Karpas-422 (cell line): ENCODE results near the gene TUNAR. TPM values are rescaled to one million over a fixed set of nuclear protein-coding genes. Genes with fewer than 3 reads are reported as not detected.

Experiments
- DNase-seq: peaks from one replicate; pipeline ENCODE4 v3.0.0-alpha.2; 2015
- H2AFZ ChIP-seq: fragments of 200-600 bp; sonication (generic); 2 replicates; pipeline ENCODE4 v1.6.1; 2014; ENCODE audit warnings: antibody characterized with exemption, low read length, mixed read lengths
- H3K27ac ChIP-seq: fragments of 200-600 bp; sonication (generic); 2 replicates; pipeline ENCODE4 v1.5.1; 2014; ENCODE audit warnings: mild to moderate bottlenecking, low read length, moderate library complexity
- H3K27me3 ChIP-seq: fragments of 200-600 bp; sonication (generic); 2 replicates; pipeline ENCODE4 v1.6.1; 2014; ENCODE audit warnings: low read length, mixed read lengths
- H3K36me3 ChIP-seq: fragments of 200-600 bp; sonication (generic); 2 replicates; pipeline ENCODE4 v1.6.1; 2014; ENCODE audit warnings: low read length, mixed read lengths; ENCODE audit not compliant: insufficient read depth
- H3K4me1 ChIP-seq: fragments of 200-600 bp; sonication (generic); 2 replicates; pipeline ENCODE4 v1.6.1; 2014; ENCODE audit warnings: mild to moderate bottlenecking, low read length, mixed read lengths
- H3K4me2 ChIP-seq: fragments of 200-600 bp; sonication (generic); 2 replicates; pipeline ENCODE4 v1.6.1; 2014; ENCODE audit warnings: low read length, low read depth, mild to moderate bottlenecking; ENCODE audit not compliant: poor library complexity, severe bottlenecking
- H3K4me3 ChIP-seq: fragments of 200-600 bp; sonication (generic); 2 replicates; pipeline ENCODE4 v1.5.1; 2014; ENCODE audit warnings: mild to moderate bottlenecking, antibody characterized with exemption, low read length, mixed read lengths
- H3K79me2 ChIP-seq: fragments of 200-600 bp; sonication (generic); 2 replicates; pipeline ENCODE4 v1.6.1; 2014; ENCODE audit warnings: mild to moderate bottlenecking, low read length, mixed read lengths
- H3K9ac ChIP-seq: fragments of 200-600 bp; sonication (generic); 2 replicates; pipeline ENCODE4 v1.6.0; 2014; ENCODE audit warnings: low read length
- H3K9me2 ChIP-seq: fragments of 200-600 bp; sonication (generic), shearing (Covaris generic); replicated peaks from 2 replicates; pipeline ENCODE4 v1.6.0; 2014; ENCODE audit warnings: mild to moderate bottlenecking, low read length, moderate library complexity; ENCODE audit not compliant: insufficient read depth
- H3K9me3 ChIP-seq: fragments of 300-700, 200-600 bp; sonication (generic); 2 replicates; pipeline ENCODE4 v1.6.1; 2014; ENCODE audit warnings: low read length, mixed read lengths
- H4K20me1 ChIP-seq: fragments of 200-600 bp; sonication (generic); 2 replicates; pipeline ENCODE4 v1.6.1; 2014; ENCODE audit warnings: mild to moderate bottlenecking, antibody characterized with exemption, low read length, low read depth; ENCODE audit not compliant: insufficient read depth
- total RNA-seq: library from RNA; depleted of rRNA; stranded (reverse); fragments of >200 nt; shearing (Covaris generic); gene quantifications from 2 replicates; pipeline ENCODE4 v1.2.3, GENCODE V29; 2014; ENCODE audit warnings: low replicate concordance

Gene TUNAR
- total RNA-seq, 1 experiment from 2014 or later, result not detected

DNA sequence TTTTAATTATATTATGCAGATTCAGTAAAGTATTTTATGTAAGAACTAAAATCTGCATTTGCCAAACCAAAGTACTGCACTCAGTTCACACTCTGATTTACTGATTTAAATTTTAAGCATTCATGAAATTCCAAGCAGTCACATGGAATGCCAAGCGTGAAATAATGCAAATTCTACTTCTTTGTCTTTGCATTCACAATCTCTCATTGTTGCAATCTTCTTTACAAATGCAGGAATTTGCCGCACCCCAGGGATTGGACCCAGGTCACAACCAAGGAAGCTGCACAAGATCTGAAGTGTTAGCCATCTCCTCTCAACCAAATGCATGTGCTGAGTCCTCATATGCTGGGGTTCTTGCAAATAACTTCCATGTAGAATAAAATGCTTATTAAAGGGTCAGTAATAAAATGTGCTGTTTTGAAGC is 71.9 kb downstream of the TUNAR start:
- Histone ChIP-seq H3K9ac (no peak overlapping the region), H2AFZ (no peak overlapping the region), H3K9me2 (no peaks in the 10 kb centered on the region), H3K4me3 (no peak overlapping the region), H3K27ac (no peak overlapping the region), H3K4me1 (no peaks in the 10 kb centered on the region), H3K9me3 (no peaks in the 10 kb centered on the region), H4K20me1 (no peaks in the 10 kb centered on the region), H3K79me2 (no peaks in the 10 kb centered on the region), H3K4me2 (no peak overlapping the region), H3K36me3 (no peaks in the 10 kb centered on the region), H3K27me3 (no peaks in the 10 kb centered on the region)
- DNase-seq, result no peak

DNA sequence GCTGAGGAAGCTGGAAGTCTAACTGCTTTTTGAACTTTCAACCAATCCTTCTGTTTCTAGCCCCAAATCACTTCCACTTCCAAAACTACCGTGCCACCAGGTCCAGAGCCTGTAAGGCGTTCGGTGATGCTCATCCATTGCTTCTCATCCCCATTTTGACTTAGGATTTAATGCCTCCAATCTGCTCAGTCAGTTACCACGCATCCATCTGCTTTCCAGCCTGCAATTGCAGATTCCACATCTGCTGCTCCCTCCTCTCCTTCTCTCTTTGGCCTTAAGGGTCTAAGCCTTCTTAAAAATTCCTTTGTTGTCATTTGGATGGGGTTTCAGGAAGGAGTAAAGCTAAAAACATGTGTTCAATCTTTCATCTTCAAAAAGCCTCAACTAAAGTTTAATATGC is 74.7 kb downstream of the TUNAR start:
- Histone ChIP-seq H3K4me2 (no peak overlapping the region), H3K9me3 (no peaks in the 10 kb centered on the region), H3K79me2 (no peaks in the 10 kb centered on the region), H3K9ac (no peak overlapping the region), H3K4me1 (no peaks in the 10 kb centered on the region), H3K27ac (no peak overlapping the region), H3K27me3 (no peaks in the 10 kb centered on the region), H2AFZ (no peak overlapping the region), H3K4me3 (no peak overlapping the region), H3K36me3 (no peaks in the 10 kb centered on the region), H4K20me1 (no peaks in the 10 kb centered on the region), H3K9me2 (no peaks in the 10 kb centered on the region)
- no peak for DNase-seq

DNA sequence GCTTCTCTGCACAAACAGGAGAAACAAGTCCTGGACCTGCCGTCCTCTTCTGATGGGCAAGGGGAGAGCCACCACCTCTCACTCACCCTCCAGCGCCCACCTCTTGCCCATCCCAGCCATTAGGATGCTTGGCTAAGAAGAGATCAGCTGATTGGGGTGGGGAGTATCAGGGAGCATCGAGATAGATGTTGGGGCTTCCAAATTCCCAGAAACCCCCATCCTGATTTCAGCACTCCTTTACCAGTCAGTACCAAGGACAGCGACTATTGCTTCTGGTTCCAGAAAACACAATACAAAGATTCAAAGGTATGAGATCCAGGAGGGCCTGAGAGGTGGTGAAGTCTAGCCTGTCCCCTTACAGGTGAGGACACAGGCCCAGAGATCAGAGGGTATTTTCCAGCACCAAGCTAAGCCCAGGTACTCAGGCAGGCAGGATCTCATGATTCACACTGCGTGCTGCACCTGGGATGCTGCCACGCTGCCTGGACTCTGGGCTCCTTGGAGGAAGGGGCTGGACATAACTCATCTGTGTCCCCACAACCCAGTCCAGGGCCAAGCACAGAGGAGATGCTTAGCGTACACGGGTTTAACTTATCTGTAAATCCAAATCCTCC is 76.6 kb downstream of the TUNAR start:
- Histone ChIP-seq H3K9me2 (no peaks in the 10 kb centered on the region), H3K36me3 (no peaks in the 10 kb centered on the region), H3K79me2 (no peaks in the 10 kb centered on the region), H3K9ac (no peak overlapping the region), H4K20me1 (no peaks in the 10 kb centered on the region), H3K4me3 (no peak overlapping the region), H3K4me2 (no peak overlapping the region), H3K27ac (no peak overlapping the region), H3K4me1 (no peaks in the 10 kb centered on the region), H3K27me3 (no peaks in the 10 kb centered on the region), H3K9me3 (no peaks in the 10 kb centered on the region), H2AFZ (no peak overlapping the region)
- DNase-seq, result peak; percentile 63

DNA sequence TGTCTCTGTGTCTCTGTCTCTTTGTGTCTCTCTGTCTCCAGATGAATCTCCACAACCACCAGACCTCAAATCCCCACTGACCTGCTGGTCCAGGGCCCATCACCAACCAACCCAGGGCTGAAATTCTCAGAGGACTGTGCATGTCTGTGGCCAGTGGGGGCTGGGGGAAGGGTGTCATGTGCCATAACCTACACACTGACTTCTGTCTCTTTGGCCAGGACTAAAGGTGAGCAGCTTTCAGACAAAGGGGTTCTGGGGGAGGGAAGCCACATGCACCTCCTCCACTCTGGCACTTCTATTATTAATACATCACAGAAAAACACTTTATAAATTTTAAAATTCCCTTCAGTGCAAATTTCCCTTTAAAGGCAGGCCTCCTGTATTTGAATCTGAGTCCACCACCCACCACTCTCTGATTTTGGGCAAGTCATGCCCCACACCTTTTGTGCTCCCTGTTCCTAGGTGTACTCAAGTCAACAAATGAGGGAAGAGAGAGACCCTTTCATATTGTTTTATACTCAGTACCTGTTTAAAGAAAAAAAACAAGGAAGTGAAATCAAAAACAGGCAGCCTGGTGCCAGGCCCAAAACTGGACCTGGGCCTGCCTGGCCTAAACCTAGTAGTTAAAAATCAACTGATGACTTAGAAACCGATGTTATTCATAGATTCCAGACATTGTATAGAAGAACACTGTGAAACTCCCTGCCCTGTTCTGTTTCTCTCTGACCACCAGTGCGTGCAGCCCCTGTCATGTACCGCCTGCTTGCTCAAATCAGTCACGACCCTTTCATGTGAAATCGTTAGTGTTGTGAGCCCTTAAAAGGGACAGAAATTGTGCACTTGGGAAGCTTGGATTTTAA is 80.2 kb downstream of the TUNAR start:
- Histone ChIP-seq H3K4me3 (no peak overlapping the region), H3K9ac (no peak overlapping the region), H2AFZ (no peak overlapping the region), H3K27me3 (no peaks in the 10 kb centered on the region), H4K20me1 (no peaks in the 10 kb centered on the region), H3K9me3 (no peaks in the 10 kb centered on the region), H3K4me1 (no peaks in the 10 kb centered on the region), H3K79me2 (no peaks in the 10 kb centered on the region), H3K4me2 (no peak overlapping the region), H3K36me3 (no peaks in the 10 kb centered on the region), H3K9me2 (no peaks in the 10 kb centered on the region), H3K27ac (no peak overlapping the region)
- DNase-seq, result no peak

DNA sequence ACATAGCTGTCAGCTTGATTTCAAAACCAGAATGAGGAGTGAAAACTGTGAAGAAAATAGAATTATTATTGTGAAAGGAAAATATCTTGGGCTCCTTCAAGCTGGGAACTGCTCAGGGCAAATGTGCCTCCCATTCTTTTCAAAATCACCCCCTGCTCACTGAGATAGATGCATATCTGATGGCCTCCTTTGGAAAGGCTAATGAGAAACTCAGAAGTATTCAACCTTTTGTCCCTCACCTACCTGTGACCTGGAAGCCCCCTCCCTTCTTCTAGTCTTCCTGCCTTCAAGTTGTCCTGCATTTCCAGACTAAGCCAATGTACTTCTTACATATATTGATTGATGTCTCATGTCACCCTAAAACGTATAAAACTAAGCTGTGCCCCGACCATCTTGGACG is 81.5 kb downstream of the TUNAR start:
- H3K36me3 ChIP-seq, result no peaks in the 10 kb centered on the region
- DNase-seq, result no peak
- H3K4me3 ChIP-seq, result no peak overlapping the region
- no peaks in the 10 kb centered on the region for H3K9me2 ChIP-seq
- H3K9ac ChIP-seq, result no peak overlapping the region
- no peaks in the 10 kb centered on the region for H3K27me3 ChIP-seq
- no peak overlapping the region for H3K4me2 ChIP-seq
- H2AFZ ChIP-seq, result no peak overlapping the region
- no peaks in the 10 kb centered on the region for H4K20me1 ChIP-seq
- no peaks in the 10 kb centered on the region for H3K4me1 ChIP-seq
- no peaks in the 10 kb centered on the region for H3K79me2 ChIP-seq
- H3K9me3 ChIP-seq, result no peaks in the 10 kb centered on the region
- no peak overlapping the region for H3K27ac ChIP-seq

DNA sequence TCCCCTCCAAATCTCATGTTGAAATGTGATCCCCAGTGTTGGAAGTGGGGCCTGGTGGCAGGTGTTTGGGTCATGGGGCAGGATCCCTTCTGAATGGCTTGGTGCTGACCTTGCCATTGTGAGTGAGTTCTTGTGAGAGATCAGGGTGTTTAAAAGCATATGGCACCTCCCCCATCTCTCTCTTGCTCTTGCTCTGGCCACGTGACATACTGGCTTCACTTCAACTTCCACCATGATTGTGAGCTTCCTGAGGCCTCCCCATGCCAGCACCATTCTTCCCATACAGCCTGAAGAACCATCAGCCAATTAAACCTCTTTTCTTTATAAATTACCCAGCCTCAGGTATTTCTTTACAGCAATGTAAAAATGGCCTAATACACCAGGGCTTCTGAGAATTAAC is 82.7 kb downstream of the TUNAR start:
- no peaks in the 10 kb centered on the region for H3K4me1 ChIP-seq
- H3K9me3 ChIP-seq, result no peaks in the 10 kb centered on the region
- H3K4me3 ChIP-seq, result no peak overlapping the region
- no peak overlapping the region for H3K4me2 ChIP-seq
- no peak overlapping the region for H3K9ac ChIP-seq
- H2AFZ ChIP-seq, result no peak overlapping the region
- no peak for DNase-seq
- H3K79me2 ChIP-seq, result no peaks in the 10 kb centered on the region
- H3K9me2 ChIP-seq, result no peaks in the 10 kb centered on the region
- H3K27me3 ChIP-seq, result no peaks in the 10 kb centered on the region
- H3K27ac ChIP-seq, result no peak overlapping the region
- H3K36me3 ChIP-seq, result no peaks in the 10 kb centered on the region
- H4K20me1 ChIP-seq, result no peaks in the 10 kb centered on the region

DNA sequence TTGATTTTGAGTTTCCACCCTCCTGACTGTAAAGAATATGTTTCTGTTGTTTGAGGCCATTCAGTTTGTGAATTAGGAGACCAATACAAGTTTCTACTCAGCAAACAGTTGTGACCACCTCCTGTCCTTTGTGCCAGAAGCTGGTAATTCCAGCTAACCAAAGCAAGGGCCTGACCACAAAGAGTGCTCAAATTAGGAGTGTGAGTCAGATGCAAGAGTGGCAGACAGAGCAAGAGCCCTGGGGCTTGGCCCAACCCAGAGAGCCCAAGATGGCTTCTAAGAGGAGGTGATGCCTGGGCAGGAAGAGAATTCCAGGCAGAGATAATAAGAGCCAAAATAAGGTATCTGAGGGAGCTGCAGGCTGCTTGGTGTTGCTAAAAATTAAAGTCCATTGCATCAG is 84.8 kb downstream of the TUNAR start:
- Histone ChIP-seq H3K9ac (no peak overlapping the region), H2AFZ (no peak overlapping the region), H3K36me3 (no peaks in the 10 kb centered on the region), H3K9me3 (no peaks in the 10 kb centered on the region), H3K79me2 (no peaks in the 10 kb centered on the region), H3K27ac (no peak overlapping the region), H4K20me1 (no peaks in the 10 kb centered on the region), H3K4me2 (no peak overlapping the region), H3K4me3 (no peak overlapping the region), H3K27me3 (no peaks in the 10 kb centered on the region; the same call in 1 of the 2 replicates), H3K4me1 (no peaks in the 10 kb centered on the region), H3K9me2 (no peaks in the 10 kb centered on the region)
- no peak for DNase-seq

DNA sequence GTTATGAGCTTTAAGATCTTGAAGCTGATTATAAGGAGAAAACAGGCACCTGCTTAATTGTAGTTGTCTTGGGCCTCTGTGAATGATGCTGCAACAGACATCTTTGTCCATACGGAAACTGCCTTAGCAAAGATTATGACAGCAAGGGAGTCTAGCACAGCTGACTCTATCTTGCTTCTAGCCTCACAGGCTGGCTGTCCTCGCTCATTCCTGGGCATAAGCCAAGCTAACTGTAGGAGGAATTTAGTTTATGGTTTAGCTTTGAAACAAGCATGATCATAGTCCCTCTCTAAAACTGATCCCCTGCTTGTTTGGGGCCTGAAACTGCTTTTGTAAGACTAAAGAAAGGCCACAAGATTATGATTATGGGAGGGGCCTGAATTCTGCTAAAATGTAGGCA is 88.3 kb downstream of the TUNAR start:
- Histone ChIP-seq H3K4me3 (no peak overlapping the region), H4K20me1 (no peaks in the 10 kb centered on the region)

More for the DNA sequence above, 88.3 kb downstream of the TUNAR start:
- Histone ChIP-seq H3K9me3 (no peaks in the 10 kb centered on the region), H3K9me2 (no peaks in the 10 kb centered on the region), H3K36me3 (no peaks in the 10 kb centered on the region), H3K27ac (no peak overlapping the region), H3K4me1 (no peaks in the 10 kb centered on the region), H3K27me3 (peaks cover 3% of the 10 kb centered on the region; the same call in 1 of the 2 replicates), H3K79me2 (no peaks in the 10 kb centered on the region), H3K4me2 (no peak overlapping the region), H3K9ac (no peak overlapping the region), H2AFZ (no peak overlapping the region)
- no peak for DNase-seq
